RWPE2 (cell line): ENCODE results near the gene GLRA3.

Source experiments
- ATAC-seq: fragments of 200-7000 bp; cut with Tn5 transposase; 3 replicates; pipeline ENCODE4 v1.9.1; 2021; ENCODE audit warnings: low read depth
- DNase-seq: peaks from one replicate; pipeline ENCODE4 v3.0.0-alpha.2; 2020; ENCODE audit warnings: low spot score
- H3K27ac ChIP-seq: fragments of 450-650 bp; 2 replicates; pipeline ENCODE4 v1.5.1; 2017; ENCODE audit warnings: mild to moderate bottlenecking; ENCODE audit not compliant: poor library complexity, severe bottlenecking
- H3K27me3 ChIP-seq: fragments of 250-450 bp; sonication (Bioruptor Pico); 2 replicates; pipeline ENCODE4 v1.5.1; 2021; ENCODE audit warnings: mild to moderate bottlenecking, moderate library complexity; ENCODE audit not compliant: insufficient read depth, poor library complexity, severe bottlenecking
- H3K36me3 ChIP-seq: fragments of 250-450 bp; sonication (Bioruptor Pico); 2 replicates; pipeline ENCODE4 v1.5.1; 2020; ENCODE audit warnings: low read depth, mild to moderate bottlenecking, moderate library complexity
- H3K4me1 ChIP-seq: fragments of 250-450 bp; sonication (Bioruptor Pico); 2 replicates; pipeline ENCODE4 v1.5.1; 2021; ENCODE audit warnings: mild to moderate bottlenecking, moderate library complexity; ENCODE audit not compliant: insufficient read depth, poor library complexity, severe bottlenecking
- H3K4me3 ChIP-seq: fragments of 250-450 bp; sonication (Bioruptor Pico); 2 replicates; pipeline ENCODE4 v1.5.1; 2021; ENCODE audit warnings: mild to moderate bottlenecking, moderate library complexity; ENCODE audit not compliant: severe bottlenecking
- H3K9me3 ChIP-seq: fragments of 250-450 bp; sonication (Bioruptor Pico); 2 replicates; pipeline ENCODE4 v1.5.1; 2021; ENCODE audit warnings: mild to moderate bottlenecking, moderate library complexity; ENCODE audit not compliant: severe bottlenecking
- TF ChIP-seq, protein P1 (sequence below): fragments of 450-650 bp; IDR thresholded peaks from one replicate; pipeline ENCODE4 v1.5.1; 2017; ENCODE audit warnings: mild to moderate bottlenecking, moderate library complexity; ENCODE audit not compliant: poor library complexity, severe bottlenecking

GLRA3 gene

DNA sequence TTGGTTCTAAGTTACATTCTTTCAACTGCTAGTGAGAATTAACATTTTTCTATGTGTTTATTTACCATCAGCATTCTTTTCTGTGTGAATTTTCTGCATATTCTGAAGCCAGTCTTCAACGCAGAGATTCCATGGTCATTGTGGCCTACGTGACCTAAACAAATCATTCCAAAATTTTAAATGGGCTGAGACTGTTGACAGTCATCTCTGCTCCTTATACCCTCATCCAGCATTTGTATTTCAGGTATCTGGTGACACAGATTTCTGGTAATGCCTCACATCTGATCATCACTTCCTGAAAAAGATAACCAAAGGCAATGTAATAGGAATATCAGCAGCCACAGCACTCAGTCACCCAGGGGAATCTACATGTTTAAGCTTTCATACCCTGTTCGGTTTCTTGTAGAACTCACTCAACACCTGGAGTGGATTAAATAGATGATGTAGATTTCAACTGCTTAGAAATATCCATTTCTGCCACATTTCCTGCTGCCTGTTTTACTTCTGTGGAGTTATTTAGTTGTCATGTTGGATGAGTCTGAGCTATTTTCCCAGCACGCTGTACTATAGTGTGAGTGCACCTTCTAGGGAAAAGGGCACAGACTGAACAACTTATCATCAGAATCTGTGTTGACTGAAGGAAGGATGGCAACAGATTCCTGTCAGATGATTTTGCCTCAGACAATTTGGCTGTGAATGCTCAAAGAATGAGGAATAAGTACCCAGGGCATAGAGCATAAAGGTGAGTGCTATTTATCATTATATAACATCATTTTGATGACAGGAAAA lies 233.7 kb downstream of the GLRA3 start:
- Histone ChIP-seq H3K27ac (no peak overlapping the region), H3K9me3 (no peaks in the 10 kb centered on the region), H3K36me3 (no peaks in the 10 kb centered on the region), H3K4me1 (peaks cover 10% of the 10 kb centered on the region), H3K27me3 (no peaks in the 10 kb centered on the region), H3K4me3 (no peak overlapping the region)
- no peak for ATAC-seq
- no peak for DNase-seq
- TF ChIP-seq, protein P1, sequence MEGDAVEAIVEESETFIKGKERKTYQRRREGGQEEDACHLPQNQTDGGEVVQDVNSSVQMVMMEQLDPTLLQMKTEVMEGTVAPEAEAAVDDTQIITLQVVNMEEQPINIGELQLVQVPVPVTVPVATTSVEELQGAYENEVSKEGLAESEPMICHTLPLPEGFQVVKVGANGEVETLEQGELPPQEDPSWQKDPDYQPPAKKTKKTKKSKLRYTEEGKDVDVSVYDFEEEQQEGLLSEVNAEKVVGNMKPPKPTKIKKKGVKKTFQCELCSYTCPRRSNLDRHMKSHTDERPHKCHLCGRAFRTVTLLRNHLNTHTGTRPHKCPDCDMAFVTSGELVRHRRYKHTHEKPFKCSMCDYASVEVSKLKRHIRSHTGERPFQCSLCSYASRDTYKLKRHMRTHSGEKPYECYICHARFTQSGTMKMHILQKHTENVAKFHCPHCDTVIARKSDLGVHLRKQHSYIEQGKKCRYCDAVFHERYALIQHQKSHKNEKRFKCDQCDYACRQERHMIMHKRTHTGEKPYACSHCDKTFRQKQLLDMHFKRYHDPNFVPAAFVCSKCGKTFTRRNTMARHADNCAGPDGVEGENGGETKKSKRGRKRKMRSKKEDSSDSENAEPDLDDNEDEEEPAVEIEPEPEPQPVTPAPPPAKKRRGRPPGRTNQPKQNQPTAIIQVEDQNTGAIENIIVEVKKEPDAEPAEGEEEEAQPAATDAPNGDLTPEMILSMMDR: no peak

DNA sequence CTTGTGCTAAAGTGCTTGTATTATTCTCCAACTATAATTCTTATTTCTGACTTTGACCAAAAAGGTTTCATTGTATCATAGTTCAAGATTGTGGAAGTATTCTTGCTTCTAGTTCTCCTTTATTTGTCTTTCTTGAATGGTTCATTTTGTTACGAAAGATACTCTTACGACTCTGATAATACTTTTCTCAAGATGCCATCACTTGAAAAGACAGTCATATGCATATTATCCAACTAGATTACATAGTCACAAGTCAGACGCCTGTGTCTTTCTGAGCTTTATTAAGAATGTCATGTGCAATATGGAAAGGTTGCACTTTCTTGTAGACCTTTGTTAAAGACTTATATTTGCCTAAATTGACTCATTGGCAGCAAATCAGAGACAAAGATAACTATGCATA lies 235.3 kb downstream of the GLRA3 start:
- no peak overlapping the region for H3K27ac ChIP-seq
- TF ChIP-seq, protein P1: no peak
- no peak for ATAC-seq

GRCh38 chr4:174592985-174593335 lies 236.1 kb downstream of the GLRA3 start:
- ATAC-seq: peak; percentile 46; the same call in 1 of the 3 replicates
- Histone ChIP-seq H3K9me3 (no peaks in the 10 kb centered on the region), H3K4me1 (peaks cover 10% of the 10 kb centered on the region), H3K27ac (no peak overlapping the region), H3K36me3 (no peaks in the 10 kb centered on the region), H3K27me3 (no peaks in the 10 kb centered on the region), H3K4me3 (no peak overlapping the region)
- TF ChIP-seq, protein P1: no peak
- no peak for DNase-seq

More for the DNA sequence above, 235.3 kb downstream of the GLRA3 start:
- no peaks in the 10 kb centered on the region for H3K36me3 ChIP-seq
- no peaks in the 10 kb centered on the region for H3K27me3 ChIP-seq
- H3K9me3 ChIP-seq: no peaks in the 10 kb centered on the region
- no peak for DNase-seq
- H3K4me3 ChIP-seq: no peak overlapping the region
- peaks cover 10% of the 10 kb centered on the region for H3K4me1 ChIP-seq

GRCh38 chr4:174592256-174592984 lies 236.6 kb downstream of the GLRA3 start:
- no peak for DNase-seq
- TF ChIP-seq, protein P1: no peak
- H3K4me1 ChIP-seq: peaks cover 10% of the 10 kb centered on the region
- H3K36me3 ChIP-seq: no peaks in the 10 kb centered on the region
- H3K27ac ChIP-seq: no peak overlapping the region
- H3K27me3 ChIP-seq: no peaks in the 10 kb centered on the region
- no peak overlapping the region for H3K4me3 ChIP-seq
- ATAC-seq: no peak
- no peaks in the 10 kb centered on the region for H3K9me3 ChIP-seq
